Upper lobe of left lung (tissue), 4 donors: ENCODE results near the gene HSFX4.
"Not testable (repeated sequence)": the region's sequence is repeated elsewhere in the genome, so short reads cannot be mapped to it uniquely, and the experiment has no call there.

Experiments used
- EP300 ChIP-seq, 4 donors: sonication (generic); formaldehyde crosslinking; IDR thresholded peaks; one replicate each; pipeline ENCODE4 v1.5.1; 2017; ENCODE audit warnings: antibody characterized with exemption in 4 of 4, control low read depth in 2 of 4
- POLR2A ChIP-seq, 4 donors: fragments of 450-650 bp; IDR thresholded peaks; one replicate each; pipeline ENCODE4 v1.5.1; 2016 to 2017; ENCODE audit warnings: antibody characterized with exemption in 4 of 4, mild to moderate bottlenecking in 2 of 4
- POLR2AphosphoS5 ChIP-seq, 2 donors: sonication (generic); formaldehyde crosslinking; IDR thresholded peaks; one replicate each; pipeline ENCODE4 v1.5.1; 2017; ENCODE audit warnings: antibody characterized with exemption in 2 of 2
- TF ChIP-seq, protein P1 (sequence below), 6 experiments: fragments of 450-650 bp in 4 of 6; fragments of 200-600 bp in 2 of 6; sonication (generic) in 2 of 6; IDR thresholded peaks; one replicate each; pipeline ENCODE4 v1.5.1; 2016 to 2019; ENCODE audit warnings: antibody characterized with exemption in 6 of 6

DNA sequence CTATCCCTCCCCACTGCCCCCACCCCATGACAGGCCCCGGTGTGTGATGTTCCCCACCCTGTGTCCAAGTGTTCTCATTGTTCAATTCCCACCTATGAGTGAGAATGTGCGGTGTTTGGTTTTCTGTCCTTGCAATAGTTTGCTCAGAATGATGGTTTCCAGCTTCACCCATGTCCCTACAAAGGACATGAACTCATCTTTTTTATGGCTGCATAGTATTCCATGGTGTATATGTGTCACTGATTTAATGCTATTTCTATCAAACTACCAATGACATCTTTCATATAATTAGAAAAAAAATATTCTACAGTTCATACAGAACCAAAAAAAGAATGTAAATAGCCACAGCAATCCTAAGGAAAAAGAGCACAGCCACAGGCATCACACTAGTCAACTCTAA is 38.5 kb upstream of the HSFX4 start:
- not testable (repeated sequence) for TF ChIP-seq POLR2A, POLR2AphosphoS5, EP300 (IDR thresholded peaks at IDR 0.05)
- TF ChIP-seq, protein P1, sequence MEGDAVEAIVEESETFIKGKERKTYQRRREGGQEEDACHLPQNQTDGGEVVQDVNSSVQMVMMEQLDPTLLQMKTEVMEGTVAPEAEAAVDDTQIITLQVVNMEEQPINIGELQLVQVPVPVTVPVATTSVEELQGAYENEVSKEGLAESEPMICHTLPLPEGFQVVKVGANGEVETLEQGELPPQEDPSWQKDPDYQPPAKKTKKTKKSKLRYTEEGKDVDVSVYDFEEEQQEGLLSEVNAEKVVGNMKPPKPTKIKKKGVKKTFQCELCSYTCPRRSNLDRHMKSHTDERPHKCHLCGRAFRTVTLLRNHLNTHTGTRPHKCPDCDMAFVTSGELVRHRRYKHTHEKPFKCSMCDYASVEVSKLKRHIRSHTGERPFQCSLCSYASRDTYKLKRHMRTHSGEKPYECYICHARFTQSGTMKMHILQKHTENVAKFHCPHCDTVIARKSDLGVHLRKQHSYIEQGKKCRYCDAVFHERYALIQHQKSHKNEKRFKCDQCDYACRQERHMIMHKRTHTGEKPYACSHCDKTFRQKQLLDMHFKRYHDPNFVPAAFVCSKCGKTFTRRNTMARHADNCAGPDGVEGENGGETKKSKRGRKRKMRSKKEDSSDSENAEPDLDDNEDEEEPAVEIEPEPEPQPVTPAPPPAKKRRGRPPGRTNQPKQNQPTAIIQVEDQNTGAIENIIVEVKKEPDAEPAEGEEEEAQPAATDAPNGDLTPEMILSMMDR (IDR thresholded peaks at IDR 0.05), result not testable (repeated sequence)
